H1 (cell line): ENCODE data around the gene NQO2. TPM values are rescaled to one million over a fixed set of nuclear protein-coding genes. Genes with fewer than 3 reads are reported as not detected.
A peak's percentile ranks its signal among the peaks of the same experiment; 100 is the strongest.

ENCODE experiments used
- CTCF ChIA-PET: fragments of 300-600 bp; sonication (Branson Sonifier 250); formaldehyde crosslinking; loops from one replicate; lab custom pipeline; 2021; ENCODE audit not compliant: partially characterized antibody; lab: Charles Lee
- POLR2A ChIA-PET: fragments of 300-600 bp; sonication (Branson Sonifier 250); formaldehyde crosslinking; loops from one replicate; lab custom pipeline; 2021; ENCODE audit warnings: inconsistent platforms; ENCODE audit not compliant: partially characterized antibody; lab: Charles Lee
- DNase-seq, 2 experiments: peaks; one replicate each; pipeline versions ENCODE4 v3.0.0 to v3.0.0-alpha.2; 2010 to 2022; ENCODE audit warnings: low spot score in 2 of 2, low read depth in 1 of 2, mixed read lengths in 1 of 2
- FAIRE-seq: peaks from 2 replicates; lab custom pipeline; 2011; peaks lifted over from hg19 to GRCh38; lab: Jason Lieb, UNC
- H2AFZ ChIP-seq: 2 replicates; pipeline ENCODE4 v1.8.1; 2012; ENCODE audit warnings: low read length, inconsistent platforms
- H2AK5ac ChIP-seq: 2 replicates; pipeline ENCODE4 v1.6.1; 2013; ENCODE audit warnings: low read depth, low read length
- H2BK120ac ChIP-seq: replicated peaks from 2 replicates; pipeline ENCODE3; 2013; ENCODE audit warnings: low read depth, low read length, inconsistent platforms
- H2BK12ac ChIP-seq: 2 replicates; pipeline ENCODE4 v1.6.1; 2013; ENCODE audit warnings: low read depth, low read length
- H2BK15ac ChIP-seq: 2 replicates; pipeline ENCODE4 v1.6.1; 2013; ENCODE audit warnings: low read length
- H2BK20ac ChIP-seq: 2 replicates; pipeline ENCODE4 v1.6.1; 2013; ENCODE audit warnings: low read length
- H2BK5ac ChIP-seq: 2 replicates; pipeline ENCODE4 v1.6.1; 2013; ENCODE audit warnings: low read depth, low read length
- H3K14ac ChIP-seq: 2 replicates; pipeline ENCODE4 v1.6.1; 2013; ENCODE audit warnings: inconsistent platforms; ENCODE audit not compliant: insufficient read length
- H3K18ac ChIP-seq: 2 replicates; pipeline ENCODE4 v1.6.1; 2013; ENCODE audit warnings: low read length; ENCODE audit errors: extremely low read depth
- H3K23ac ChIP-seq: 2 replicates; pipeline ENCODE4 v1.6.1; 2013; ENCODE audit warnings: inconsistent platforms; ENCODE audit not compliant: insufficient read length
- H3K23me2 ChIP-seq: 2 replicates; pipeline ENCODE4 v1.6.1; 2013; ENCODE audit warnings: low read depth, low read length
- H3K27ac ChIP-seq: 2 replicates; pipeline ENCODE4 v1.6.1; 2011; ENCODE audit warnings: low read depth, low read length, inconsistent platforms
- H3K27me3 ChIP-seq, 4 experiments: replicated peaks in 1 of 4; 1 replicate in 1 of 4; 2 replicates in 3 of 4; pipeline versions ENCODE4 v1.6.1 to v1.8.1; 2011 to 2013; ENCODE audit warnings: low read length in 3 of 4, mild to moderate bottlenecking in 3 of 4, inconsistent platforms in 2 of 4, mixed read lengths in 2 of 4, moderate library complexity in 1 of 4; ENCODE audit not compliant: control insufficient read depth in 3 of 4, insufficient read depth in 3 of 4; ENCODE audit errors: extremely low read depth in 1 of 4
- H3K36me3 ChIP-seq, 4 experiments: 2 replicates each; pipeline versions ENCODE4 v1.6.1 to v1.8.1; 2011 to 2013; ENCODE audit warnings: mild to moderate bottlenecking in 4 of 4, low read length in 3 of 4, moderate library complexity in 2 of 4, control low read depth in 1 of 4, inconsistent platforms in 1 of 4; ENCODE audit not compliant: insufficient read depth in 4 of 4, control insufficient read depth in 2 of 4
- H3K4ac ChIP-seq: replicated peaks from 2 replicates; pipeline ENCODE3; 2013; ENCODE audit warnings: low read length, low read depth, mixed read lengths, inconsistent platforms; ENCODE audit not compliant: insufficient read length
- H3K4me1 ChIP-seq, 4 experiments: replicated peaks in 1 of 4; 1 replicate in 1 of 4; 2 replicates in 3 of 4; pipeline versions ENCODE4 v1.6.1 to v1.8.1; 2011 to 2013; ENCODE audit warnings: low read length in 3 of 4, inconsistent platforms in 2 of 4, mixed read lengths in 1 of 4; ENCODE audit not compliant: insufficient read depth in 4 of 4, control insufficient read depth in 3 of 4
- H3K4me2 ChIP-seq, 2 experiments: 2 replicates each; pipeline versions ENCODE4 v1.6.1 to v1.8.1; 2011 to 2013; ENCODE audit warnings: low read depth in 2 of 2, low read length in 2 of 2, control low read depth in 1 of 2, inconsistent platforms in 1 of 2, mild to moderate bottlenecking in 1 of 2; ENCODE audit not compliant: insufficient read depth in 1 of 2
- H3K4me3 ChIP-seq, 4 experiments: fragments of 200-600, 300-600 bp in 1 of 4; sonication (generic), shearing (Covaris generic), sonication (Bioruptor Twin) in 1 of 4; 2 replicates each; pipeline versions ENCODE4 v1.5.1 to v1.8.1; 2011 to 2016; ENCODE audit warnings: low read length in 4 of 4, low read depth in 3 of 4, control low read depth in 2 of 4, inconsistent platforms in 2 of 4, mild to moderate bottlenecking in 2 of 4, mixed read lengths in 1 of 4, moderate library complexity in 1 of 4; ENCODE audit not compliant: insufficient read depth in 2 of 4; ENCODE audit errors: extremely low read depth in 1 of 4
- H3K56ac ChIP-seq: replicated peaks from 2 replicates; pipeline ENCODE3; 2013; ENCODE audit warnings: low read depth, mild to moderate bottlenecking, mixed read lengths, low read length, inconsistent platforms; ENCODE audit not compliant: insufficient read length
- H3K79me1 ChIP-seq: 2 replicates; pipeline ENCODE4 v1.6.1; 2013; ENCODE audit warnings: low read depth, low read length, control low read depth
- H3K79me2 ChIP-seq, 2 experiments: 2 replicates each; pipeline versions ENCODE4 v1.6.1 to v1.8.1; 2012 to 2013; ENCODE audit warnings: low read length in 2 of 2, mild to moderate bottlenecking in 2 of 2, inconsistent platforms in 1 of 2; ENCODE audit not compliant: insufficient read depth in 2 of 2, control insufficient read depth in 1 of 2
- H3K9ac ChIP-seq, 4 experiments: replicated peaks in 1 of 4; 1 replicate in 1 of 4; 2 replicates in 3 of 4; pipeline versions ENCODE4 v1.6.1 to v1.8.1; 2011 to 2013; ENCODE audit warnings: low read depth in 3 of 4, low read length in 3 of 4, control low read depth in 2 of 4, mild to moderate bottlenecking in 2 of 4, moderate library complexity in 2 of 4, inconsistent platforms in 1 of 4; ENCODE audit errors: extremely low read depth in 1 of 4
- H3K9me3 ChIP-seq, 2 experiments: 2 replicates each; pipeline versions ENCODE4 v1.6.1 to v1.8.1; 2012 to 2013; ENCODE audit warnings: mild to moderate bottlenecking in 2 of 2, moderate library complexity in 2 of 2, control low read depth in 1 of 2, inconsistent platforms in 1 of 2, low read depth in 1 of 2, low read length in 1 of 2, mixed read lengths in 1 of 2; ENCODE audit not compliant: insufficient read depth in 2 of 2
- H4K20me1 ChIP-seq, 2 experiments: replicated peaks in 1 of 2; 2 replicates each; pipeline versions ENCODE3 to v1.8.1; 2011 to 2013; ENCODE audit warnings: inconsistent platforms in 2 of 2, low read length in 2 of 2, mild to moderate bottlenecking in 1 of 2; ENCODE audit not compliant: insufficient read depth in 2 of 2, control insufficient read depth in 1 of 2
- H4K5ac ChIP-seq: 2 replicates; pipeline ENCODE4 v1.6.1; 2013; ENCODE audit warnings: low read length, low read depth, mixed read lengths, inconsistent platforms; ENCODE audit not compliant: insufficient read length
- H4K8ac ChIP-seq: 2 replicates; pipeline ENCODE4 v1.8.0; 2013; ENCODE audit warnings: mild to moderate bottlenecking, moderate library complexity, low read length, inconsistent platforms; ENCODE audit not compliant: insufficient read depth; ENCODE audit errors: extremely low read depth
- H4K91ac ChIP-seq: replicated peaks from 2 replicates; pipeline ENCODE3; 2013; ENCODE audit warnings: low read length, mixed read lengths, inconsistent platforms; ENCODE audit not compliant: insufficient read length
- BCL11A ChIP-seq, 2 experiments: IDR thresholded peaks; one replicate each; pipeline ENCODE4 v1.6.1; 2011; ENCODE audit warnings: low read depth in 2 of 2, low read length in 2 of 2, mild to moderate bottlenecking in 2 of 2
- CBX5 ChIP-seq: fragments of 300-800, 300-1000 bp; sonication (generic); IDR thresholded peaks from 2 replicates; pipeline ENCODE4 v1.7.1; 2016; ENCODE audit warnings: antibody characterized with exemption, low read length, low read depth
- CTBP2 ChIP-seq: IDR thresholded peaks from 2 replicates; pipeline ENCODE4 v1.7.0; 2011; ENCODE audit warnings: borderline replicate concordance, mild to moderate bottlenecking, moderate library complexity, mixed read lengths, low read length; ENCODE audit not compliant: insufficient read depth, insufficient read length
- GTF2F1 ChIP-seq: IDR thresholded peaks from 2 replicates; pipeline ENCODE4 v1.6.1; 2012; ENCODE audit warnings: low read depth, low read length, improper control_type of control experiment, borderline replicate concordance
- JUN ChIP-seq: IDR thresholded peaks from 2 replicates; pipeline ENCODE4 v1.6.1; 2011; ENCODE audit warnings: low read depth, mild to moderate bottlenecking, improper control_type of control experiment, low read length
- POLR2AphosphoS5 ChIP-seq: IDR thresholded peaks from 2 replicates; pipeline ENCODE4 v1.6.1; 2011; ENCODE audit warnings: low read depth, low read length
- RXRA ChIP-seq: IDR thresholded peaks from 2 replicates; pipeline ENCODE4 v1.6.1; 2011; ENCODE audit warnings: low read depth, mild to moderate bottlenecking, low read length, moderate library complexity; ENCODE audit not compliant: insufficient read depth
- SAP30 ChIP-seq: fragments of 300-600 bp; sonication (generic); IDR thresholded peaks from 2 replicates; pipeline ENCODE4 v1.7.1; 2012; ENCODE audit warnings: low read length, moderate library complexity, mild to moderate bottlenecking, inconsistent platforms; ENCODE audit not compliant: insufficient read depth, insufficient replicate concordance
- TAF7 ChIP-seq: optimal IDR thresholded peaks from 2 replicates; pipeline ENCODE3; 2011; ENCODE audit warnings: low read depth, mild to moderate bottlenecking, inconsistent platforms, low read length, moderate library complexity, borderline replicate concordance
- TBP ChIP-seq: IDR thresholded peaks from 2 replicates; pipeline ENCODE4 v1.6.1; 2011; ENCODE audit warnings: low read depth, low read length, improper control_type of control experiment
- USF2 ChIP-seq: IDR thresholded peaks from 2 replicates; pipeline ENCODE4 v1.6.1; 2011; ENCODE audit warnings: low read length, improper control_type of control experiment
- ZNF274 ChIP-seq: IDR thresholded peaks from 2 replicates; pipeline ENCODE4 v1.7.0; 2012; ENCODE audit warnings: low read length, borderline replicate concordance; ENCODE audit errors: extremely low read depth
- WGBS, 2 experiments: shearing (Covaris generic) in 1 of 2; methylation state at CpG; one replicate each; pipeline versions ENCODE4 v1.1.6 to v1.1.7; 2013 to 2015; ENCODE audit warnings: low lambda C conversion rate in 2 of 2, mixed read lengths in 2 of 2, inconsistent platforms in 1 of 2, low coverage in 1 of 2, missing lambda C conversion rate in 1 of 2; ENCODE audit not compliant: insufficient replicate concordance in 2 of 2, insufficient coverage in 1 of 2, insufficient read length in 1 of 2; ENCODE audit errors: extremely low coverage in 1 of 2, missing lambda C conversion rate in 1 of 2; 5-methylcytosine and 5-hydroxymethylcytosine counted together
- polyA plus RNA-seq, 7 experiments: library from polyadenylated mRNA; depleted of rRNA in 3 of 7; stranded (reverse) in 5 of 7; unstranded in 2 of 7; fragments of >200 nt in 5 of 7; fragments of 200-250 nt in 2 of 7; gene quantifications; 1 replicate in 5 of 7; 2 replicates in 1 of 7; 4 replicates in 1 of 7; pipeline versions ENCODE4 v1.2.1 to v1.2.3, GENCODE V29; 2011 to 2013; ENCODE audit warnings: missing spikeins in 2 of 7, mixed read lengths in 2 of 7
- total RNA-seq: library from RNA; stranded (reverse); fragmentation: NEBNext Ultra II Directional; extraction: Animal tissue kit (Norgen Biotek cat#: 25700); gene quantifications from 2 replicates; pipeline ENCODE4 v1.2.1, GENCODE V29; 2021

NQO2 gene
- total and polyA plus RNA-seq, 2 of the 8 experiments (the other 6 are each of a cell fraction or from before 2014, with no cell fraction given): 135 to 168 TPM

- Histone ChIP-seq H3K4me1 (peaks cover 16 to 23% (median 20%) of the 10 kb centered on the region in 4 experiments), H3K56ac (no peak overlapping the region), H3K27ac (no peak overlapping the region), H2BK15ac (no peak overlapping the region), H3K23me2 (no peaks in the 10 kb centered on the region), H2BK20ac (peak overlapping the region; percentile 40; the same call in 1 of the 2 replicates), H2AK5ac (0 out of 2 replicates have a peak overlapping the region, but pooled peaks have one; percentile 70), H3K4me3 (no peak overlapping the region), H4K91ac (peak overlapping the region; percentile 71), H3K79me2 (no peaks in the 10 kb centered on the region), H3K14ac (no peak overlapping the region), H3K18ac (peak overlapping the region; percentile 55; the same call in 1 of the 2 replicates), H4K20me1 (no peaks in the 10 kb centered on the region), H4K5ac (no peak overlapping the region), H3K4ac (no peak overlapping the region), H3K23ac (no peak overlapping the region), H2BK5ac (no peak overlapping the region), H3K79me1 (no peaks in the 10 kb centered on the region; the same call in 1 of the 2 replicates), H2AFZ (no peak overlapping the region), H3K27me3 (no peaks in the 10 kb centered on the region), H3K9me3 (no peaks in the 10 kb centered on the region), H3K4me2 (peak overlapping the region in 1 of 2 experiments; percentile 22; a peak in 1 of 4 replicates), H2BK12ac (peak overlapping the region; percentile 41; the same call in 1 of the 2 replicates), H4K8ac (no peak overlapping the region), H3K36me3 (no peaks in the 10 kb centered on the region), H2BK120ac (no peak overlapping the region), H3K9ac (no peak overlapping the region)
- ChIA-PET POLR2A (interaction anchor here (0.9 to 1.5 kb wide), 2 partner anchors 8 to 10 kb away, joined by 4 to 6 read pairs; partner anchors contain the start of gene SERPINB6), CTCF (interaction anchor here (0.6 to 2.0 kb wide), 3 partner anchors 9 to 1239 kb away, joined by 3 to 12 read pairs (median 6); no protein-coding TSS in a partner anchor)
- DNase-seq (no peak), FAIRE-seq (no peak)
- 81% methylated on average over 9 of the region's 9 CpGs; no CpG with 5 or more reads in 1 of the 2 experiments for WGBS, 2 experiments
- no peak for TF ChIP-seq POLR2AphosphoS5
- TF ChIP-seq ZNF274: no peak
- TF ChIP-seq RXRA: no peak
- TF ChIP-seq CBX5: no peak
- TF ChIP-seq GTF2F1: no peak
- TF ChIP-seq BCL11A (IDR thresholded peaks at IDR 0.05; ENCODE audit: low read depth in 2 of 2, low read length in 2 of 2): no peak
- TF ChIP-seq USF2: no peak
- no peak for TF ChIP-seq JUN
- no peak for TF ChIP-seq CTBP2
- no peak for TF ChIP-seq TBP
- no peak for TF ChIP-seq SAP30
- no peak for TF ChIP-seq TAF7
Measured at GRCh38 chr6:2962004-2962403, 37.7 kb upstream of the NQO2 start.
